SJCRH30 (cell line): ENCODE data around the gene TMEM132C. TPM values are rescaled to one million over a fixed set of nuclear protein-coding genes. Genes with fewer than 3 reads are reported as not detected.
"Not testable (repeated sequence)": the region's sequence is repeated elsewhere in the genome, so short reads cannot be mapped to it uniquely, and the experiment has no call there.

Source experiments
- DNase-seq, 2 experiments: peaks; one replicate each; pipeline ENCODE4 v3.0.0-alpha.2; 2015 to 2020
- H3K27ac ChIP-seq: fragments of 250-450 bp; sonication (Bioruptor Pico); 2 replicates; pipeline ENCODE4 v1.5.1; 2020; ENCODE audit warnings: mild to moderate bottlenecking, moderate library complexity
- H3K27me3 ChIP-seq: fragments of 250-450 bp; sonication (Bioruptor Pico); 2 replicates; pipeline ENCODE4 v1.5.1; 2020; ENCODE audit warnings: mild to moderate bottlenecking, moderate library complexity
- H3K36me3 ChIP-seq: fragments of 250-450 bp; sonication (Bioruptor Pico); 2 replicates; pipeline ENCODE4 v1.5.1; 2020; ENCODE audit warnings: mild to moderate bottlenecking, moderate library complexity
- H3K4me1 ChIP-seq: fragments of 250-450 bp; sonication (Bioruptor Pico); 2 replicates; pipeline ENCODE4 v1.5.1; 2020; ENCODE audit warnings: mild to moderate bottlenecking, moderate library complexity
- H3K4me3 ChIP-seq: fragments of 250-450 bp; sonication (Bioruptor Pico); 2 replicates; pipeline ENCODE4 v1.5.1; 2020; ENCODE audit warnings: mild to moderate bottlenecking, moderate library complexity
- H3K9me3 ChIP-seq: fragments of 250-450 bp; sonication (Bioruptor Pico); replicated peaks from 2 replicates; pipeline ENCODE4 v1.5.1; 2020; ENCODE audit warnings: mild to moderate bottlenecking, moderate library complexity
- total RNA-seq: library from RNA; depleted of rRNA; stranded (reverse); fragments of >200 nt; shearing (Covaris generic); gene quantifications from 2 replicates; pipeline ENCODE4 v1.2.3, GENCODE V29; 2014; rRNA removed

Gene TMEM132C
- total RNA-seq, result not detected in 2 replicates

DNA sequence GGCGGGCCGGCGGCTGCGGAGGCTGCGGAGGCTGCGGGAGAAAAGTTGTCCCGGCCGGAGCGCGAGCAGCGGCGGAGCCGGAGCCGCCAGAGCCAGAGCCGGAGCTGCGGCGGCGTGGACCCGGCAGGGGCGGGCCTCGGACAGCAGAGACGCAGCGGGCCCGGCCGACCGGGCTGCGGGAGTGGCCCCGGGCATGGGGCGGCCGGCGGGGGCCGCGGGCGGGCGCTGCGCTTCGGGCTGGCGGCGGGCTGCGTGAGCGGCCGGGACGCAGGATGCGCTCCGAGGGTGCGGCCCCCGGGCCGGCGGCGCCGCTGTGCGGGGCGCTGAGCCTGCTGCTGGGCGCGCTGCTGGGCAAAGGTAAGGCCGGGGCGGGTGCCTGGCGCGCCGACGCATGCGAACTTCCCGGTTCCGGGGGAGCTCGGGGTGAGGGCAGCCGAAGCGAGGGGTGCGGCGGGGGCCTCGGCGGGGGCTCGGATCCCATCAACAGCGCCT, at the start of gene TMEM132C:
TMEM132C (plus strand) TSS at position 40 of the 492 bp plus-strand sequence; CDS start at position 273, 233 bp downstream.
- H3K36me3 ChIP-seq, result no peaks in the 10 kb centered on the region
- no peaks in the 10 kb centered on the region for H3K4me1 ChIP-seq
- DNase-seq, result no peak
- no peaks in the 10 kb centered on the region for H3K9me3 ChIP-seq
- H3K27me3 ChIP-seq, result no peaks in the 10 kb centered on the region
- H3K4me3 ChIP-seq, result no peak within 1 kb of the TSS
- H3K27ac ChIP-seq, result no peak within 1 kb of the TSS

DNA sequence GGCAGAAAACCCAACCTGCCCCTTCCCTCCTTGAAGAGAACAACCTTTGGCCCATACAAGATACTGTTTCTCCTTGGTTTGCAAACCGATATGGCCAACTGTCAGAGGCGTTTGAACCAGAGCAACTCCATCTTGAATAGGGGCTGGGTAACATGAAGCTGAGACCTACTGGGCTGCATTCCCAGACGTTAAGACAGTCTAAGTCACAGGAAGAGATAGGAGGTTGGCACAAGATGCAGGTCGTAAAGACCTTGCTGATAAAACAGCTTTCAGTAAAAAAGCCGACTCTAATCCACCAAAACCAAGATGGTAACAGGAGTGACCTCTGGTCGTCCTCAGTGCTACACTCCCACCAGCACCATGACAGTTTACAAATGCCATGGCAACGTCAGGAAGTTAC, 42.7 kb upstream of the TMEM132C start:
- no peak overlapping the region for H3K4me3 ChIP-seq
- DNase-seq, result no peak
- no peaks in the 10 kb centered on the region for H3K36me3 ChIP-seq
- H3K9me3 ChIP-seq, result no peaks in the 10 kb centered on the region
- no peaks in the 10 kb centered on the region for H3K27me3 ChIP-seq
- H3K4me1 ChIP-seq, result no peaks in the 10 kb centered on the region
- H3K27ac ChIP-seq, result no peak overlapping the region

DNA sequence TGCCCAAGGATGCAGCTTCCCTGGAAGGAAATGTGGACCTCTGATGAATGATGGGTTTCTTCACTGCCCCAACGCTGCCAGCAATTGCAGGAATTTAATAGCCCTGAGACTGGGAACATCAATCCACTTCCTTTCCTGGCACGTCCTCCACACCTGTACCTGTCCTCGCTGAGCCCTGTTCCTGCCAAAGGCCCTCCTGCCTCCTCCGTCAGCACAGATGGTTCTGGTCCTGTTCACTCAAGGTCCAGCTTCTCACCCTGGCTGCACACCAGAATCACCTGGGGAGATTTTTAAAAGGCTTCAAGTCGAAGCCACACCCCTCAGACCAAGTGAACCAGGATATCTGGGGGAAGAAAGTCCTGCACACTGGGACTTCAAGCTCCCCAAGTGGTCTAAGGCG, 38.4 kb upstream of the TMEM132C start:
- no peak for DNase-seq
- H3K27me3 ChIP-seq, result no peaks in the 10 kb centered on the region

DNA sequence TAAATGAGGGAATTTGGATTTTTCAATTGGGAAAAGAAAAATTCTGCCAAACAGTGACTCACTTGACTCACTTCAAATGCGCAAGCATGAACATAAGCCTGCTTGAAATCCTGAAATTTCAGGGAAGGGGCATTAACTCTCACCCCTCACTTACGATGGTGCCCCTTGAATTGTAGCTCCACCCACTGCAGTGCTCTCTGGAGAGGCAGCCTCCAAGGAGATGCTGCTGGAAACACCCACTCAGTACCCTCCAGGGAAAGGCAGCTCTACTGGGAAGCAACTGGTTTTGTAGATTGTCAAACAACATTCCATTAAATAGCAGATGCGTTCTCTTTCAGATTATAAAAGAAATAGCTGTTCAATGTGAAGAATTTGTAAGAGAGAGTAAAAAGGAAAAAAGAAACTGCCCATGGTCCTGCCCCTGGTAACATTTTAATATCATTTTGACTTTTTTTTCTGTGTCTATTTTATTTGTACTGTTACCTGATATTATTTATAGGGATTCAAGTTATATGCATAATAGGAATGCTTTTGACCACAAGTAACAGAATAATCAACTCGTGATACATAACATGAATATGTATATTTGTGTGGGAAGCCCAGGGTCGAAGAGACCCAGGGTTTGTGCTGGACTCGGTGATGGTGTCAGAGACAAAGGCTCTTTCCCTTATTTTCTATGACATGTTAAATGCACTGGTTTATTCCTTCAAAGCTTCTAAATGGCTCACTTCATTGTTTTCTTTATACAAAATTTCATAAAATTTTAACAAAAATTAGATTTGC, 31.1 kb upstream of the TMEM132C start:
- no peaks in the 10 kb centered on the region for H3K9me3 ChIP-seq
- H3K4me1 ChIP-seq, result no peaks in the 10 kb centered on the region
- DNase-seq, result no peak
- H3K4me3 ChIP-seq, result no peak overlapping the region
- H3K27ac ChIP-seq, result no peak overlapping the region
- H3K27me3 ChIP-seq, result no peaks in the 10 kb centered on the region
- no peaks in the 10 kb centered on the region for H3K36me3 ChIP-seq

More for the DNA sequence above, 38.4 kb upstream of the TMEM132C start:
- Histone ChIP-seq H3K4me1 (no peaks in the 10 kb centered on the region), H3K9me3 (no peaks in the 10 kb centered on the region), H3K27ac (no peak overlapping the region), H3K36me3 (no peaks in the 10 kb centered on the region), H3K4me3 (no peak overlapping the region)

DNA sequence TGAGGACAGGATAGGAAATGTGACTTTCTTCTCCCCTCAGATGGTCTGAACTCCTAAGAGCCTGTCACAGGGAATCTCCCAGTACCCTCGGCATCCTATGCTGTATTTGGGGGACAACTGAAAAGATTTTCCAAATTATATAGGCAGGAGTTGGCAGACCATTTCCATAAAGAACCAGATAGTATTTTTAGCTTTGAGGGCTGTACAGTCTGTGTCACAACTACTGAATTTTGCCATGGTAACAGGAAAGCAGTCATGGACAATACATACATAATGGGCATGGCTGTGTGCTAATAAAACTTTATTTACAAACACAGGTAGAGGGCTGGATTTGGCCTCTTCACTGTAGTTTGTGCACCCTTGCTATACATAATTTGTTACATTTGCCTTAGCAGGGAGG, 30.4 kb upstream of the TMEM132C start:
- DNase-seq, result no peak
- Histone ChIP-seq H3K9me3 (no peaks in the 10 kb centered on the region), H3K4me1 (no peaks in the 10 kb centered on the region), H3K36me3 (no peaks in the 10 kb centered on the region), H3K4me3 (no peak overlapping the region), H3K27me3 (no peaks in the 10 kb centered on the region), H3K27ac (no peak overlapping the region)

GRCh38 chr12:128240745-128241144, 26.2 kb upstream of the TMEM132C start:
- no peak for DNase-seq
- Histone ChIP-seq H3K27me3 (no peaks in the 10 kb centered on the region), H3K27ac (no peak overlapping the region), H3K4me1 (no peaks in the 10 kb centered on the region), H3K9me3 (no peaks in the 10 kb centered on the region), H3K36me3 (no peaks in the 10 kb centered on the region), H3K4me3 (no peak overlapping the region)

- DNase-seq, result no peak
- H3K36me3 ChIP-seq, result no peaks in the 10 kb centered on the region
- H3K4me1 ChIP-seq, result no peaks in the 10 kb centered on the region
- no peaks in the 10 kb centered on the region for H3K9me3 ChIP-seq
- no peaks in the 10 kb centered on the region for H3K27me3 ChIP-seq
- H3K27ac ChIP-seq, result no peak overlapping the region
- no peak overlapping the region for H3K4me3 ChIP-seq
These were observed 21.8 kb upstream of the TMEM132C start for GRCh38 chr12:128245121-128245520.

DNA sequence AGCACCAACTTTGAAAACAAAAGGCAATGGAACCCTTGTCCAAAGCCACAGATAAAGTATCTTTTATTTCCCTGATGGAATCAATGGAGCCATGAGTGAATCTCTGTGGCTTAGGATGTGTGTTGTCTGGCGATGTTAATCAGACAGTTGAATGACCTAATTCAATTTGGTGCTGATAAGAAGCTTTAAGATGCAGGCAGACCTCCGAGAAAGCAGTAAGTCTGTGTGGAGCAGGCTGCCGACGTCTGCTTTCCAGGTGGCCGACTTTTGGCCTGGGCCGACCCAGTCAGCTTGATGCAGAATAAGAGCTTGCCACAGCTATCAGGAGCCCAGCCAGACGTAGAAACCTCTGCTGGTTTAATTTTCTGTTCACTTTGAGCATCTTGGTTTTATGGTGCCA, 21.1 kb upstream of the TMEM132C start:
- Histone ChIP-seq H3K4me1 (no peaks in the 10 kb centered on the region), H3K36me3 (no peaks in the 10 kb centered on the region), H3K27ac (no peak overlapping the region), H3K9me3 (no peaks in the 10 kb centered on the region), H3K4me3 (no peak overlapping the region), H3K27me3 (no peaks in the 10 kb centered on the region)
- DNase-seq, result no peak

GRCh38 chr12:128250096-128250495, 16.9 kb upstream of the TMEM132C start:
- no peaks in the 10 kb centered on the region for H3K9me3 ChIP-seq
- no peaks in the 10 kb centered on the region for H3K36me3 ChIP-seq
- no peaks in the 10 kb centered on the region for H3K4me1 ChIP-seq
- H3K4me3 ChIP-seq, result no peak overlapping the region
- H3K27me3 ChIP-seq, result no peaks in the 10 kb centered on the region
- no peak overlapping the region for H3K27ac ChIP-seq
- DNase-seq, result no peak

DNA sequence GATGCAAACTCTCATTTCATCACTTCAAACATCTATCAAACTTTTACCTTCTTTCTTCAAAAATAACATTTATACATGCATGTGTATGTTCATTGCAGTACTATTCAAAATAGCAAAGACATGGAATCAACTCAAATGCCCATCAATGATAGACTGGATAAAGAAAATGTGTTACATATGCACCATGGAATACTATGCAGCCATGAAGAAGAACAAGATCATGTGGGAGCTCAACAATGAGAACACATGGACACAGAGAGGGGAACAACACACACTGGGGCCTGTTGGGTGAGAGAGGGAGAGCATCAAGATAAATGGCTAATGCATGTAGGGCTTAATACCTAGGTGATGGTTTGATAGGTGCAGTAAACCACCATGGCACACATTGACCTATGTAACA, 13.1 kb upstream of the TMEM132C start:
- H3K9me3 ChIP-seq, H3K36me3 ChIP-seq, H3K4me3 ChIP-seq, DNase-seq, H3K27me3 ChIP-seq, H3K27ac ChIP-seq, H3K4me1 ChIP-seq: not testable (repeated sequence)

DNA sequence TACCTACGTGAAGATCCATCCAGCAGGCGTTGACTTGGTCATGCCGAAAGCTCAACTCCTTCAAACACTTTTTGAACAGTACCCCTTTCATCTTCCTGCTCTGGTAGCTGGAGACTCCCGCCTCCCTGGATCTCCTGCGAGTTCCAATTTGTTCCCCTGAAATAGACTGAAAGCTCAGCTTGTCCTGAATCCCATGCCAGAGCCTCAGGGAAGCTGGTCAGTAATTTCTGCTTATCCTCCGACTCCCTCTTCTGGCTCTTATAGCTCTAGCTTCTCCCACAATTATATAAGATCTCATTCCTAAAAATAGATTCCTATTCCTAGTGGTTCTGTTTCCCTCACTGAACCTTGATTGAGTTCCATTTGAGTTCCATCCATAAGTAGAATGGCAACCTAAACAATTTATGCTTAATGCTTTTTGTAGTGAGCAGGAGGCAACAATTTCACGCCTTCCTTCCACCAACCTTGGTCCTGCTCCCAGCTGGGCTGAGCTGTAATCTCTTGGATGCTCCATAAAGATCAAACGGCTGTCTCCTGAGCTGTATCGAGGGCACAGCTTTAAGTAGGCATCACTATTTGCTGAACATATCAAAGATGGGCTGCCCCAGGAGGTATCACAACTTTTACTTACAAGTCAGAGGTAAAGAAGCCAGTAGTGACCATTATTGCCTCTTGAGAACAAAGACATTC, 8.0 kb upstream of the TMEM132C start:
- DNase-seq, result no peak
- Histone ChIP-seq H3K27ac (no peak overlapping the region), H3K4me1 (no peaks in the 10 kb centered on the region), H3K9me3 (no peaks in the 10 kb centered on the region), H3K36me3 (no peaks in the 10 kb centered on the region), H3K27me3 (no peaks in the 10 kb centered on the region), H3K4me3 (no peak overlapping the region)

GRCh38 chr12:128259556-128260070, 7.4 kb upstream of the TMEM132C start:
- Histone ChIP-seq H3K27me3 (no peaks in the 10 kb centered on the region), H3K4me1 (no peaks in the 10 kb centered on the region), H3K9me3 (no peaks in the 10 kb centered on the region), H3K4me3 (no peak overlapping the region), H3K27ac (no peak overlapping the region), H3K36me3 (no peaks in the 10 kb centered on the region)
- DNase-seq, result peak; percentile 16 to 53

GRCh38 chr12:128261757-128262156, 5.2 kb upstream of the TMEM132C start:
- Histone ChIP-seq H3K27ac (no peak overlapping the region), H3K9me3 (no peaks in the 10 kb centered on the region), H3K27me3 (no peaks in the 10 kb centered on the region), H3K36me3 (no peaks in the 10 kb centered on the region), H3K4me1 (no peaks in the 10 kb centered on the region), H3K4me3 (no peak overlapping the region)
- no peak for DNase-seq

DNA sequence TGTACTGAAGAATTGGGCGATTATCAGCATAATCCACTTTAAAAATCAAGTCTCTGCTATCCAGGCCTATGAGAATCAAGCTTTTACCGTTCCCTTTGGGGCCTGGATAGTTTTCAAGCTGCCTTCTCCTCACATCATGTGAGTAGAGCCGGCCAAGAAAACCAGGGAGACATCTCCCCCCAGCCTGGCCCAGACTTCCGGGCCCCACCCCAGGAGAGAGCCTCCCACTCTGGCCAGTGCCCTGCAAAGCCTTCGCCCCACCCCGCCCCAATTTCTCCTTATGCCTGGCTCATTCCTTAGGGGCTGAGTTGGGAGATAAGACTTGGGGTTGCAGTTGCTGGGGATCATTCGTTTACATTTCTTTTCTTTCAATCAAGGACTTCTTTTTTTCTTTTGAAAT, 1.4 kb upstream of the TMEM132C start:
- Histone ChIP-seq H3K9me3 (no peaks in the 10 kb centered on the region), H3K36me3 (no peaks in the 10 kb centered on the region), H3K27me3 (no peaks in the 10 kb centered on the region), H3K4me3 (no peak overlapping the region), H3K27ac (no peak overlapping the region), H3K4me1 (no peaks in the 10 kb centered on the region)
- DNase-seq, result no peak

GRCh38 chr12:128266086-128266485, 884 bp upstream of the TMEM132C start:
- no peaks in the 10 kb centered on the region for H3K36me3 ChIP-seq
- H3K27ac ChIP-seq, result no peak overlapping the region
- H3K27me3 ChIP-seq, result no peaks in the 10 kb centered on the region
- no peaks in the 10 kb centered on the region for H3K4me1 ChIP-seq
- DNase-seq, result no peak
- H3K9me3 ChIP-seq, result no peaks in the 10 kb centered on the region
- no peak overlapping the region for H3K4me3 ChIP-seq
